NT2/D1 (cell line): Measurements from ENCODE around the gene NPAS2.

Experiments used
- DNase-seq: peaks from one replicate; pipeline ENCODE4 v3.0.0-alpha.2; 2011; ENCODE audit warnings: low read depth, low spot score
- H3K27me3 ChIP-seq: 2 replicates; pipeline ENCODE4 v1.6.0; 2011; ENCODE audit warnings: mild to moderate bottlenecking; ENCODE audit not compliant: insufficient read length, insufficient read depth
- H3K36me3 ChIP-seq: 2 replicates; pipeline ENCODE4 v1.6.1; 2011; ENCODE audit warnings: mild to moderate bottlenecking, low read length, mixed read lengths; ENCODE audit not compliant: insufficient read depth, insufficient read length
- H3K4me1 ChIP-seq: 2 replicates; pipeline ENCODE4 v1.5.1; 2011; ENCODE audit not compliant: insufficient read depth, insufficient read length
- H3K4me3 ChIP-seq: 2 replicates; pipeline ENCODE4 v1.5.1; 2011; ENCODE audit warnings: low read depth; ENCODE audit not compliant: insufficient read length
- H3K9ac ChIP-seq: 2 replicates; pipeline ENCODE4 v1.6.0; 2011; ENCODE audit warnings: low read depth; ENCODE audit not compliant: insufficient read length
- H3K9me3 ChIP-seq: 2 replicates; pipeline ENCODE4 v1.5.1; 2011; ENCODE audit warnings: mild to moderate bottlenecking, low read length; ENCODE audit not compliant: insufficient read depth
- SUZ12 ChIP-seq: IDR thresholded peaks from 2 replicates; pipeline ENCODE4 v1.6.1; 2011; ENCODE audit not compliant: insufficient read length, insufficient read depth; ENCODE audit errors: extremely low read depth
- YY1 ChIP-seq: IDR thresholded peaks from 2 replicates; pipeline ENCODE4 v1.6.1; 2011; ENCODE audit not compliant: insufficient read length, insufficient read depth
- ZNF274 ChIP-seq: IDR thresholded peaks from 2 replicates; pipeline ENCODE4 v1.6.1; 2011; ENCODE audit warnings: mild to moderate bottlenecking, low read depth, low read length

The NPAS2 gene

GRCh38 chr2:101030866-101031554 is 211.1 kb downstream of the NPAS2 start:
- no peak for TF ChIP-seq ZNF274
- TF ChIP-seq YY1 = no peak
- TF ChIP-seq SUZ12 = no peak
- Histone ChIP-seq H3K36me3 (peaks cover 37% of the 10 kb centered on the region), H3K27me3 (no peaks in the 10 kb centered on the region), H3K4me3 (no peak overlapping the region), H3K4me1 (peaks cover 4% of the 10 kb centered on the region), H3K9ac (no peak overlapping the region), H3K9me3 (peaks cover 17% of the 10 kb centered on the region; the same call in 1 of the 2 replicates)
- no peak for DNase-seq

GRCh38 chr2:101032084-101032776 is 212.3 kb downstream of the NPAS2 start:
- no peak for DNase-seq
- Histone ChIP-seq H3K4me1 (no peaks in the 10 kb centered on the region), H3K9ac (no peak overlapping the region), H3K4me3 (no peak overlapping the region), H3K27me3 (no peaks in the 10 kb centered on the region), H3K36me3 (peaks cover 35% of the 10 kb centered on the region), H3K9me3 (peaks cover 17% of the 10 kb centered on the region; the same call in 1 of the 2 replicates)
- no peak for TF ChIP-seq ZNF274
- no peak for TF ChIP-seq YY1
- TF ChIP-seq SUZ12 = no peak

GRCh38 chr2:101036562-101036961 is 216.6 kb downstream of the NPAS2 start:
- Histone ChIP-seq H3K4me1 (no peaks in the 10 kb centered on the region), H3K27me3 (no peaks in the 10 kb centered on the region), H3K4me3 (no peak overlapping the region), H3K9ac (no peak overlapping the region), H3K36me3 (peaks cover 37% of the 10 kb centered on the region), H3K9me3 (no peaks in the 10 kb centered on the region)
- TF ChIP-seq YY1 = no peak
- TF ChIP-seq ZNF274 = no peak
- no peak for TF ChIP-seq SUZ12
- no peak for DNase-seq

DNA sequence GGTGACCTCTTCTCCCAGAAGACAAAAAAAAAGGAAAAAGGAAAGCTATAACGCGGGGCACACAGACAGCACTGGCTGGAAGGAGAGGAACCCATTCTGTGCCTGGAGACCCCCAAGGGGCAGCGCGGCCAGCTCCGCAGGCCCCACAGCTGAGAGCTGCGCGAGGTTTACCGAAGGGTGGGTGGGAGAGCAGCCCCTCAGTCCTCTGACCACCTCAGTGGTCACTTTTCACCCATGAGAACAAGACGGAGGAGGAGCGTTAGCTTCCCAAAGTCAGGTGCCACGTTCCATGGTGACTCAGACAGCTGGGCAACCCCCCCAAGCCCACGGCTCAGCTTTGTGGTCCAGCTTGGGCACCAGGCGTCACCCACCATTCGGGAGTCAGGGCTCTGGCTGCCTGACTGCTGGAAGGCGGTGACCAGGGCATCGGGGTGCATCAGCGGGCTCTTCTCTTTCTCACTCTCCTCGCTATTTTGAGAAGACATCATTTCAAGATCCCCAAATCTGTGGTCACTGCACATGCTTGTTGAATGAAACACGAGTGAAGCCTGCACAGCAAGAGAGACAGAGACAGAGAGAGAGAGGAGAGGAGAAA is 217.3 kb downstream of the NPAS2 start:
- DNase-seq = no peak
- no peaks in the 10 kb centered on the region for H3K27me3 ChIP-seq
- no peak overlapping the region for H3K9ac ChIP-seq
- H3K4me1 ChIP-seq = no peaks in the 10 kb centered on the region
- H3K9me3 ChIP-seq = no peaks in the 10 kb centered on the region
- TF ChIP-seq ZNF274 (no peak), YY1 (no peak), SUZ12 (no peak)
- H3K36me3 ChIP-seq = peaks cover 37% of the 10 kb centered on the region
- H3K4me3 ChIP-seq = no peak overlapping the region

- Histone ChIP-seq H3K36me3 (peaks cover 33% of the 10 kb centered on the region), H3K9ac (no peak overlapping the region), H3K4me1 (no peaks in the 10 kb centered on the region), H3K27me3 (no peaks in the 10 kb centered on the region), H3K9me3 (no peaks in the 10 kb centered on the region), H3K4me3 (no peak overlapping the region)
- no peak for DNase-seq
- TF ChIP-seq YY1 (no peak), ZNF274 (no peak), SUZ12 (no peak)
Observed at GRCh38 chr2:101038455-101039255, 218.7 kb downstream of the NPAS2 start.

- H3K4me3 ChIP-seq = no peak overlapping the region
- TF ChIP-seq ZNF274 (no peak), SUZ12 (no peak), YY1 (no peak)
- no peak for DNase-seq
- no peaks in the 10 kb centered on the region for H3K27me3 ChIP-seq
- H3K36me3 ChIP-seq = peaks cover 25% of the 10 kb centered on the region
- no peaks in the 10 kb centered on the region for H3K4me1 ChIP-seq
- no peak overlapping the region for H3K9ac ChIP-seq
- H3K9me3 ChIP-seq = no peaks in the 10 kb centered on the region
Observed at GRCh38 chr2:101040072-101040471, 220.1 kb downstream of the NPAS2 start.

DNA sequence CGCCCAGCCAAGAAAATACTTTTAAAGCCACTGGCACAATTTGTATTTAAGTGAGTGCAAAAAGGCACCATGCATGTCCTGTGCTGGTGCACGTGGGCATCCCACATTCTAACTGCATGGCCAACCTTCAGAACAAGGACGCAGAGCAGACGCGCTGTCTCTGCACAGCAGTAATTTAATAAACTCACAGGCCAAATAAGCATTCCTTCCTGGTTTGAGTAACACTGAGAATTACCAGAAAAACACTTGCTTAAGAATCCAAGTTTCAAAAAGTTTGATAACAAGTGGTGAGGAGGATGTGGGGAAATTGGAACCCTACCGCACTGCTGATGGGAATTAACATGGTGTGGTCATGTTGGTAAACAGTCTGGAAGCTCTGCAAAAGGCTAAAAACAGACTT is 220.8 kb downstream of the NPAS2 start:
- Histone ChIP-seq H3K9me3 (no peaks in the 10 kb centered on the region), H3K4me3 (no peak overlapping the region), H3K4me1 (no peaks in the 10 kb centered on the region), H3K36me3 (peaks cover 18% of the 10 kb centered on the region), H3K9ac (no peak overlapping the region), H3K27me3 (no peaks in the 10 kb centered on the region)
- no peak for DNase-seq
- no peak for TF ChIP-seq YY1
- no peak for TF ChIP-seq ZNF274
- no peak for TF ChIP-seq SUZ12
